ENCODE measurements around the gene ORAI3. TPM values are rescaled to one million over a fixed set of nuclear protein-coding genes. Genes with fewer than 3 reads are reported as not detected.

Gene ORAI3
- total and polyA plus RNA-seq, 11 donors, result 8.1 to 28.9 (median 11.3) TPM

DNA sequence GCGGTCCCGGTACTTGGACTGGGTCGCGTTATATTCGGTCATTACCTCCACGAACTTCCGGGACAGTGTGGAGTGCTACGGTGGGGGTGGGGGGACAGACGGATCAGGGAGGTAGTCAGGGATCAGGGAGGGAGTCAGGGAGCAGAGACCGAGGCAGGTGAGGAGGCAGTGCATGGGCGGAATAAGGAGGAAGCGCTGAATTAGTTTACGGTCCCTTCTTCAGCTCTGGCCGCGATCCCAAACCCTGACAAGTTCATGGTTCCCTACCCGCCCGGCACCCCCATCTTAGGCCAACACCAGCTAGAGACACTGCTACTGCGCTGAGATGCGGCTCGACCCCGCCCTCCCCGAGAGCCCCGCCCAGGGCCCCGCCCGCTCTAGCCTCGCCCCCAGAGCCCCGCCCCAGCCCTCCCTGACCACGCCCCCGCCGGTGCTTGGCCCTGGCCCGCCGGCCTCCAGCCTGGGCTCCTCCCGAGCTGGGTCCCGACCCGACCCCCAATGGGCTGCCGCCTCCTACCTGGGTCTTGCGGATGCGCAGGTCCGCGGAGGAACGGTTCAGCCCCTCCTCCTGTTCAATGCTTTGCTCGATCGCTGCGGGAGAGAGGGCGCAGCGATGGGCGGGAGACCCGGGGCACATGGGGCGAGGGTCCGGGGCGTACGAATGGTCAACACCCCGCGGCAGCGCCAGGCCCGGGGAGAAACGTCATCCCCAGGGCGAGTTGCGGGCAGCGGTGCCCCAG is 48.3 kb downstream of the ORAI3 start:
- Histone ChIP-seq H3K4me1 (peaks cover 0 to 26% (median 15%) of the 10 kb centered on the region in 12 donors), H3K27me3 (no peaks in the 10 kb centered on the region), H3K4me3 (peak overlapping the region; percentile 34 to 65 (median 59)), H3K9me3 (no peaks in the 10 kb centered on the region), H3K27ac (peak overlapping the region in 11 of 12 donors; percentile 27 to 86 (median 69)), H3K36me3 (no peaks in the 10 kb centered on the region)
- TF ChIP-seq, protein P1, sequence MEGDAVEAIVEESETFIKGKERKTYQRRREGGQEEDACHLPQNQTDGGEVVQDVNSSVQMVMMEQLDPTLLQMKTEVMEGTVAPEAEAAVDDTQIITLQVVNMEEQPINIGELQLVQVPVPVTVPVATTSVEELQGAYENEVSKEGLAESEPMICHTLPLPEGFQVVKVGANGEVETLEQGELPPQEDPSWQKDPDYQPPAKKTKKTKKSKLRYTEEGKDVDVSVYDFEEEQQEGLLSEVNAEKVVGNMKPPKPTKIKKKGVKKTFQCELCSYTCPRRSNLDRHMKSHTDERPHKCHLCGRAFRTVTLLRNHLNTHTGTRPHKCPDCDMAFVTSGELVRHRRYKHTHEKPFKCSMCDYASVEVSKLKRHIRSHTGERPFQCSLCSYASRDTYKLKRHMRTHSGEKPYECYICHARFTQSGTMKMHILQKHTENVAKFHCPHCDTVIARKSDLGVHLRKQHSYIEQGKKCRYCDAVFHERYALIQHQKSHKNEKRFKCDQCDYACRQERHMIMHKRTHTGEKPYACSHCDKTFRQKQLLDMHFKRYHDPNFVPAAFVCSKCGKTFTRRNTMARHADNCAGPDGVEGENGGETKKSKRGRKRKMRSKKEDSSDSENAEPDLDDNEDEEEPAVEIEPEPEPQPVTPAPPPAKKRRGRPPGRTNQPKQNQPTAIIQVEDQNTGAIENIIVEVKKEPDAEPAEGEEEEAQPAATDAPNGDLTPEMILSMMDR (IDR thresholded peaks at IDR 0.05), result no peak
- peak in 1 of 2 donors; percentile 56 for TF ChIP-seq POLR2A (IDR thresholded peaks at IDR 0.05)
- ATAC-seq (peak; percentile 80 to 95 (median 94)), DNase-seq (peak; percentile 82 to 92 (median 85))
- WGBS, 4 donors, result 2 to 6% (median 4%) methylated on average over 36 to 60 of the region's 60 CpGs
- intact Hi-C loops (cut with DNase I), result loop anchor here in 3 of 10 donors (2.0 to 10.0 kb wide), 4 partner anchors 35 to 146 kb away; partner anchors contain the start of gene STX4 (in 3 of the 3)

DNA sequence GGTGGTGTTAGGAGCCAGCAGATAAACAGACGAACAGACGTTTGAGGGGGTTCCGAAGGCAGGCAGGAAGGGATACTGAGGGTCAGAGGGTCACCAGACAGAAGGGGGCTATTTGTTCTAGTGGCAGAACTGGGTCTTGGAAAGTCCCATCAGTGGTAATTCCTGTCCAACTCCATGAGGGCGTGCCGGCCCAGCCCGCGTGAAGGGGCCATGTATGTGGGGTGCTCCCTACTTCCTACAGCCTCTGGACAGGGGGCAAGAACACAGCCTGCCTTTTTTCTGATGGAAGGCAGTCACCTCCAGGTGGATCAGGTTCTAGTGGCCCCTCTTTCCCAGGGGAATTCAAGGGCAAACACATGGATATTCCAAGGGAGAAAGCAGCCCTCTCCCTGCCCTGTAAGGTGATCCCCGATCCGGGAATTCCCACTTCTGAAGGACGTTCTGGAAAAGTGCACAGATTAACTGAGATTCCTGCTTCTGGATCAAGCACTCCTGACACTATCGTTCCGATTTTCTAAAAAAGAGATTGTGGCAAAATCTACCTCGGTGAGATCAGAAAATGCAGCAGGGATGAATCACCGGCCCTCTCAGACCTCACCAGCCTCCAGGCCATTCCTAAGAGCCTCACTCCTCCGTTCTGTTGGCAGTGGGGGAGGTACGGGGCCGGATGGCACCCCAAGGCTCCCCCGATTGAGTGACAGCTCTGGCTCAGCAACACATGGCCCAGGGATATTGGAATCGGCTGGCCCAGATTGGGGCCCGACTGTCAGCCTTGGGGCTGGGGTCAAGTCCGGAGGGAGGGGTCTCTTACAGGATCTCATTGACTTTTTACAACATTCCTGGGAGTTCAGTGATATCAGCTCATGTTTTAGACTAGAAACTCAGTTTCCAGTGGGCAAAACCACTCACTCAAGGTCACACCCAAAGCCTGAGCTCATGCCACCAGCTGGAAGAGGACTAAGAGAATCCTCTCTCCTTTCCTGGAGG is 49.1 kb downstream of the ORAI3 start:
- TF ChIP-seq, protein P1 (IDR thresholded peaks at IDR 0.05), result no peak
- TF ChIP-seq POLR2A (IDR thresholded peaks at IDR 0.05), result no peak
- H3K27me3 ChIP-seq, result no peaks in the 10 kb centered on the region
- H3K36me3 ChIP-seq, result no peaks in the 10 kb centered on the region
- no peaks in the 10 kb centered on the region for H3K9me3 ChIP-seq
- peaks cover 0 to 26% (median 15%) of the 10 kb centered on the region in 12 donors for H3K4me1 ChIP-seq
- ATAC-seq (peak in 1 of 4 donors; percentile 14), DNase-seq (no peak)
- H3K27ac ChIP-seq, result peak overlapping the region in 10 of 12 donors; percentile 27 to 86 (median 64)
- peak overlapping the region; percentile 34 to 65 (median 59) for H3K4me3 ChIP-seq
- 66 to 73% (median 72%) methylated on average over 20 to 21 of the region's 21 CpGs for WGBS, 4 donors
- intact Hi-C loops (cut with DNase I), result loop anchor here in 4 of 10 donors (2.0 to 10.0 kb wide), 4 partner anchors 34 to 145 kb away; partner anchors contain the start of gene STX4 (in 4 of the 4)

DNA sequence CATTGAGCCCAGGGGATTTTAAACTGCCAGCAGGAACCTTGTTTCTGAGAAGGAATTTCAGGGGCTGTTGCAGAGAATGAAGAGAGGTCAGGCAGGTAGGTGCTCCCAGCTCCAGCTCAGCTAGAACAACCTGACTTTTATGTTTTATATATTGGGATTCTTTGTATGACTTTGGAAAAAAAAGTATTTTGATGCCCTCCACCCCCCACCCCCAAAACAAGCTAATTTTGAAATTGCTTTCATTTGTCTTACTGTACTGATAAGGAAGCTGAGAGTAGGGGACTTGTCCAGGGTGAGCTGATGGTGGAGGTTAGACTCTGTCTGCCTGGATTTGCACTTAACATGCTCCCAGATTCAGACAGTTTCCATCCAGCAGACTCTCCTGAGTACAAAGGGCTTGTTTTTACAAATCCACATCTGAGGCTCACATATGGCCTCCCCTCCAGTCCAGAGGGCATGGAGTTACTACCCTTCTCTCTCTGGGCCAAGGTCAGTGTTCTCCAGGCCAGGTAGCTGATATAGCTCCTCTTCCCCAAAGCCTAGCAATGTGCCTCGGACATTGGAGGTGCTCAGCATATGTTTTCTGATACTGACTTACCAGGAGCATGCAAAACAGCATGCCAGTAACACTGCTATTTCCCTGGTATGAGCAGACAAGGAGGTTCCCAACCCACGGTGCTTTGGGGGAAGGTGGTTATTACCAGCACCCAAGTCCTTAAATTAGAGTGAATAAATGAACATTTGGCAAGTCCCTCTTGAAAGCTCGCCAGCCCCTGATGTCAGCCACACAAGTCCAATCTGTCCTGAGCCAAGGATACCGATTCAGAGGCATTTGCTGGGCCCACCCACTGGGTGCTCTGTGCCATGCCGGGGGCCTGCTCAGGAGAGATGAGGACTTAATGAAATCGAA is 50.2 kb downstream of the ORAI3 start:
- H3K4me3 ChIP-seq, result no peak overlapping the region
- H3K4me1 ChIP-seq, result peaks cover 0 to 26% (median 15%) of the 10 kb centered on the region in 12 donors
- ATAC-seq (no peak), DNase-seq (peak in 1 of 5 donors; percentile 42)
- TF ChIP-seq, protein P1 (IDR thresholded peaks at IDR 0.05), result no peak
- no peak for TF ChIP-seq POLR2A (IDR thresholded peaks at IDR 0.05)
- intact Hi-C loops (cut with DNase I), result loop anchor here in 3 of 10 donors (2.0 to 10.0 kb wide), 3 partner anchors 33 to 66 kb away; partner anchors contain the start of gene STX4 (in 3 of the 3)
- H3K9me3 ChIP-seq, result no peaks in the 10 kb centered on the region
- H3K27ac ChIP-seq, result peak overlapping the region in 4 of 12 donors; percentile 29 to 86 (median 56)
- H3K27me3 ChIP-seq, result no peaks in the 10 kb centered on the region
- 54 to 67% (median 65%) methylated on average over 6 of the region's 6 CpGs for WGBS, 4 donors
- H3K36me3 ChIP-seq, result no peaks in the 10 kb centered on the region
